SK-N-SH (cell line): ENCODE measurements around the gene PTBP2. TPM values are rescaled to one million over a fixed set of nuclear protein-coding genes. Genes with fewer than 3 reads are reported as not detected.

ENCODE experiments used
- CTCF ChIA-PET: fragments of 300-600, 350-600 bp; formaldehyde crosslinking; extraction: SDS; loops from one replicate; lab custom pipeline; 2021; lab: Yijun Ruan, JAX
- POLR2A ChIA-PET: fragments of 350-600 bp; sonication (Branson Sonifier 250); formaldehyde crosslinking; extraction: SDS; loops from one replicate; lab custom pipeline; 2020; ENCODE audit warnings: antibody characterized with exemption, inconsistent platforms; lab: Yijun Ruan, JAX
- DNase-seq: peaks from one replicate; pipeline ENCODE4 v3.0.0; 2012
- H2AFZ ChIP-seq: fragments of 200-600 bp; sonication (generic); 2 replicates; pipeline ENCODE4 v1.8.1; 2016; ENCODE audit warnings: antibody characterized with exemption, mild to moderate bottlenecking, low read depth
- H3F3A ChIP-seq: fragments of 200-600 bp; sonication (generic); replicated peaks from 2 replicates; pipeline ENCODE3; 2016; ENCODE audit warnings: antibody characterized with exemption, mild to moderate bottlenecking; ENCODE audit not compliant: insufficient read depth
- H3K27ac ChIP-seq, 2 experiments: fragments of 200-500 bp in 1 of 2; fragments of 200-600 bp in 1 of 2; sonication (Bioruptor generic) in 1 of 2; sonication (generic), shearing (Covaris generic) in 1 of 2; 2 replicates each; pipeline versions ENCODE4 v1.5.1 to v1.6.1; 2014 to 2016; ENCODE audit warnings: low read depth in 2 of 2, inconsistent platforms in 1 of 2, low read length in 1 of 2, mild to moderate bottlenecking in 1 of 2, mixed read lengths in 1 of 2
- H3K27me3 ChIP-seq: fragments of 200-600 bp; sonication (generic), shearing (Covaris generic); 2 replicates; pipeline ENCODE4 v1.6.1; 2016; ENCODE audit warnings: mixed run types; ENCODE audit not compliant: insufficient read depth
- H3K36me3 ChIP-seq, 2 experiments: fragments of 200-500 bp in 1 of 2; fragments of 200-600 bp in 1 of 2; sonication (Bioruptor generic) in 1 of 2; sonication (generic) in 1 of 2; replicated peaks in 1 of 2; 2 replicates each; pipeline versions ENCODE3 to v1.5.1; 2014 to 2016; ENCODE audit warnings: low read length in 1 of 2, mild to moderate bottlenecking in 1 of 2; ENCODE audit not compliant: insufficient read depth in 2 of 2, control insufficient read depth in 1 of 2
- H3K4me1 ChIP-seq, 2 experiments: fragments of 200-500 bp in 1 of 2; fragments of 200-600 bp in 1 of 2; sonication (Bioruptor generic) in 1 of 2; sonication (generic), shearing (Covaris generic) in 1 of 2; 2 replicates each; pipeline versions ENCODE4 v1.5.1 to v1.6.1; 2014 to 2016; ENCODE audit warnings: low read depth in 1 of 2, low read length in 1 of 2, mixed run types in 1 of 2; ENCODE audit not compliant: insufficient read depth in 2 of 2, control insufficient read depth in 1 of 2
- H3K4me2 ChIP-seq: fragments of 200-600 bp; sonication (generic), shearing (Covaris generic); 2 replicates; pipeline ENCODE4 v1.6.1; 2017; ENCODE audit warnings: mixed run types
- H3K4me3 ChIP-seq, 2 experiments: fragments of 200-500 bp in 1 of 2; fragments of 200-600 bp in 1 of 2; sonication (Bioruptor generic) in 1 of 2; sonication (generic), shearing (Covaris generic) in 1 of 2; 2 replicates each; pipeline versions ENCODE4 v1.5.1 to v1.8.1; 2014 to 2016; ENCODE audit warnings: low read depth in 2 of 2, inconsistent platforms in 1 of 2, low read length in 1 of 2, mild to moderate bottlenecking in 1 of 2, mixed read lengths in 1 of 2, moderate library complexity in 1 of 2
- H3K79me2 ChIP-seq: fragments of 200-600 bp; sonication (generic); 2 replicates; pipeline ENCODE4 v1.8.1; 2017; ENCODE audit warnings: mild to moderate bottlenecking; ENCODE audit not compliant: insufficient read depth
- H3K9ac ChIP-seq: fragments of 200-600 bp; sonication (generic); 2 replicates; pipeline ENCODE4 v1.6.1; 2017; ENCODE audit warnings: mixed run types
- H3K9me2 ChIP-seq: fragments of 200-600 bp; sonication (generic); 2 replicates; pipeline ENCODE4 v1.6.1; 2017; ENCODE audit warnings: mixed run types
- H3K9me3 ChIP-seq: fragments of 200-600 bp; sonication (generic); 2 replicates; pipeline ENCODE4 v1.6.1; 2017; ENCODE audit warnings: mixed run types, mild to moderate bottlenecking, moderate library complexity
- H4K20me1 ChIP-seq: fragments of 200-600 bp; sonication (generic); 2 replicates; pipeline ENCODE4 v1.6.1; 2017; ENCODE audit warnings: mild to moderate bottlenecking, mixed run types; ENCODE audit not compliant: insufficient read depth
- FOSL2 ChIP-seq: IDR thresholded peaks from 2 replicates; pipeline ENCODE4 v1.4.0; 2012; ENCODE audit warnings: low read depth, mild to moderate bottlenecking, moderate library complexity, borderline replicate concordance
- FOXJ3 ChIP-seq: sonication (generic); formaldehyde crosslinking; IDR thresholded peaks from 2 replicates; pipeline ENCODE4 v1.5.1; 2020; ENCODE audit warnings: mild to moderate bottlenecking, missing genetic modification reagents
- FOXM1 ChIP-seq: IDR thresholded peaks from 2 replicates; pipeline ENCODE4 v1.4.0; 2012; ENCODE audit warnings: low read depth, mild to moderate bottlenecking
- GABPA ChIP-seq: IDR thresholded peaks from 2 replicates; pipeline ENCODE4 v1.4.0; 2012; ENCODE audit warnings: low read depth, mild to moderate bottlenecking
- JUND ChIP-seq: IDR thresholded peaks from 2 replicates; pipeline ENCODE4 v1.4.0; 2012
- MEF2A ChIP-seq: IDR thresholded peaks from 2 replicates; pipeline ENCODE4 v1.4.0; 2012; ENCODE audit warnings: low read depth, borderline replicate concordance
- MXI1 ChIP-seq: IDR thresholded peaks from 2 replicates; pipeline ENCODE4 v1.6.1; 2012; ENCODE audit warnings: mild to moderate bottlenecking, low read depth, low read length, improper control_type of control experiment
- NRF1 ChIP-seq: IDR thresholded peaks from 2 replicates; pipeline ENCODE4 v1.6.1; 2012; ENCODE audit warnings: low read depth, mild to moderate bottlenecking, low read length
- POLR2AphosphoS5 ChIP-seq: IDR thresholded peaks from 2 replicates; pipeline ENCODE4 v1.6.1; 2012; ENCODE audit warnings: low read depth, low read length
- RAD21 ChIP-seq: IDR thresholded peaks from 2 replicates; pipeline ENCODE4 v1.6.1; 2012; ENCODE audit warnings: mild to moderate bottlenecking, low read length
- SIN3A ChIP-seq: IDR thresholded peaks from 2 replicates; pipeline ENCODE4 v1.6.1; 2012; ENCODE audit warnings: low read depth, mild to moderate bottlenecking, low read length, moderate library complexity, borderline replicate concordance
- TCF12 ChIP-seq: IDR thresholded peaks from 2 replicates; pipeline ENCODE4 v1.4.0; 2012
- YY1 ChIP-seq: IDR thresholded peaks from 2 replicates; pipeline ENCODE4 v1.4.0; 2012; ENCODE audit warnings: low read depth, mild to moderate bottlenecking
- WGBS: methylation state at CpG from one replicate; pipeline ENCODE4 v1.1.6; 2017; ENCODE audit warnings: low lambda C conversion rate; 5-methylcytosine and 5-hydroxymethylcytosine counted together
- polyA plus RNA-seq, 3 experiments: library from polyadenylated mRNA; depleted of rRNA; stranded (reverse); fragments of >200 nt; gene quantifications; 2 replicates each; pipeline ENCODE4 v1.2.3, GENCODE V29; 2012
- TF ChIP-seq, protein P1 (sequence below): IDR thresholded peaks from 2 replicates; pipeline ENCODE4 v1.6.1; 2012; ENCODE audit warnings: mild to moderate bottlenecking, low read depth, low read length, moderate library complexity
- TF ChIP-seq, protein P2 (sequence below): IDR thresholded peaks from 2 replicates; pipeline ENCODE4; 2012
- TF ChIP-seq, protein P3 (sequence below): fragments of 200-600 bp; sonication (generic); IDR thresholded peaks from 2 replicates; pipeline ENCODE4 v1.6.1; 2017; ENCODE audit warnings: antibody characterized with exemption, mild to moderate bottlenecking, moderate library complexity
- TF ChIP-seq, protein P4 (sequence below): fragments of 150-350 bp; IDR thresholded peaks from 2 replicates; pipeline ENCODE4 v1.6.1; 2016; ENCODE audit warnings: mild to moderate bottlenecking, low read depth, low read length
- TF ChIP-seq, protein P5 (sequence below): IDR thresholded peaks from 2 replicates; pipeline ENCODE4 v1.4.0; 2012; ENCODE audit warnings: low read depth, borderline replicate concordance

PTBP2 gene
- polyA plus RNA-seq, 1 of the 3 experiments (the other 2 are of a cell fraction): 7.3 TPM

DNA sequence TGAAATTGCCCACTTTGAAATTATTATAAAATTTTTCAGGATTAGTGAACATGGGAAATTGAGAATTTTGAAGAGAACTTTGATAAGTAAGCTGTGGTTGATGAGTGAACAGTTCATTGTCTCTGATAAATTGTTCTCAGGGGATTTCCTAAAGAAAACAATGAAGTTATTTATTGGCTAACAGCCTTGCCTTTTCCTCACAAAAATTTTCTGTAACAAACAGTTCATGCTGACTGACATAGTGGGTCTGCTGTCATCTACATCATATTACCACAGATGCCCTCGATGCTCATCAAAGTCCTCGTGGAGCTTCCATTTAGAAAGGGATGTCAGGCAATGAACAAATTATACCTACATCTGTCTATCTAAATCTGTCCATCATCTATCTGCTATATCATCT is 113.4 kb downstream of the PTBP2 start:
- CTCF ChIA-PET: interaction anchor here (0.7 kb wide), 1 partner anchor 750 kb away, joined by 3 read pairs; no protein-coding TSS in a partner anchor
- no peak overlapping the region for H2AFZ ChIP-seq
- H3F3A ChIP-seq: no peaks in the 10 kb centered on the region
- no peaks in the 10 kb centered on the region for H3K9me2 ChIP-seq
- no peaks in the 10 kb centered on the region for H4K20me1 ChIP-seq
- H3K4me2 ChIP-seq: no peak overlapping the region
- no peak overlapping the region for H3K9ac ChIP-seq
- no peak overlapping the region for H3K27ac ChIP-seq
- TF ChIP-seq YY1 (no peak), GABPA (no peak), POLR2AphosphoS5 (no peak), FOXM1 (no peak), MEF2A (no peak), FOXJ3 (no peak), SIN3A (no peak), NRF1 (no peak), MXI1 (no peak), TCF12 (no peak), RAD21 (no peak), FOSL2 (no peak), JUND (no peak)
- TF ChIP-seq, protein P1, sequence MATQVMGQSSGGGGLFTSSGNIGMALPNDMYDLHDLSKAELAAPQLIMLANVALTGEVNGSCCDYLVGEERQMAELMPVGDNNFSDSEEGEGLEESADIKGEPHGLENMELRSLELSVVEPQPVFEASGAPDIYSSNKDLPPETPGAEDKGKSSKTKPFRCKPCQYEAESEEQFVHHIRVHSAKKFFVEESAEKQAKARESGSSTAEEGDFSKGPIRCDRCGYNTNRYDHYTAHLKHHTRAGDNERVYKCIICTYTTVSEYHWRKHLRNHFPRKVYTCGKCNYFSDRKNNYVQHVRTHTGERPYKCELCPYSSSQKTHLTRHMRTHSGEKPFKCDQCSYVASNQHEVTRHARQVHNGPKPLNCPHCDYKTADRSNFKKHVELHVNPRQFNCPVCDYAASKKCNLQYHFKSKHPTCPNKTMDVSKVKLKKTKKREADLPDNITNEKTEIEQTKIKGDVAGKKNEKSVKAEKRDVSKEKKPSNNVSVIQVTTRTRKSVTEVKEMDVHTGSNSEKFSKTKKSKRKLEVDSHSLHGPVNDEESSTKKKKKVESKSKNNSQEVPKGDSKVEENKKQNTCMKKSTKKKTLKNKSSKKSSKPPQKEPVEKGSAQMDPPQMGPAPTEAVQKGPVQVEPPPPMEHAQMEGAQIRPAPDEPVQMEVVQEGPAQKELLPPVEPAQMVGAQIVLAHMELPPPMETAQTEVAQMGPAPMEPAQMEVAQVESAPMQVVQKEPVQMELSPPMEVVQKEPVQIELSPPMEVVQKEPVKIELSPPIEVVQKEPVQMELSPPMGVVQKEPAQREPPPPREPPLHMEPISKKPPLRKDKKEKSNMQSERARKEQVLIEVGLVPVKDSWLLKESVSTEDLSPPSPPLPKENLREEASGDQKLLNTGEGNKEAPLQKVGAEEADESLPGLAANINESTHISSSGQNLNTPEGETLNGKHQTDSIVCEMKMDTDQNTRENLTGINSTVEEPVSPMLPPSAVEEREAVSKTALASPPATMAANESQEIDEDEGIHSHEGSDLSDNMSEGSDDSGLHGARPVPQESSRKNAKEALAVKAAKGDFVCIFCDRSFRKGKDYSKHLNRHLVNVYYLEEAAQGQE: no peak
- TF ChIP-seq, protein P2, sequence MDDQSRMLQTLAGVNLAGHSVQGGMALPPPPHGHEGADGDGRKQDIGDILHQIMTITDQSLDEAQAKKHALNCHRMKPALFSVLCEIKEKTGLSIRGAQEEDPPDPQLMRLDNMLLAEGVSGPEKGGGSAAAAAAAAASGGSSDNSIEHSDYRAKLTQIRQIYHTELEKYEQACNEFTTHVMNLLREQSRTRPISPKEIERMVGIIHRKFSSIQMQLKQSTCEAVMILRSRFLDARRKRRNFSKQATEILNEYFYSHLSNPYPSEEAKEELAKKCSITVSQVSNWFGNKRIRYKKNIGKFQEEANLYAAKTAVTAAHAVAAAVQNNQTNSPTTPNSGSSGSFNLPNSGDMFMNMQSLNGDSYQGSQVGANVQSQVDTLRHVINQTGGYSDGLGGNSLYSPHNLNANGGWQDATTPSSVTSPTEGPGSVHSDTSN: no peak
- TF ChIP-seq, protein P3, sequence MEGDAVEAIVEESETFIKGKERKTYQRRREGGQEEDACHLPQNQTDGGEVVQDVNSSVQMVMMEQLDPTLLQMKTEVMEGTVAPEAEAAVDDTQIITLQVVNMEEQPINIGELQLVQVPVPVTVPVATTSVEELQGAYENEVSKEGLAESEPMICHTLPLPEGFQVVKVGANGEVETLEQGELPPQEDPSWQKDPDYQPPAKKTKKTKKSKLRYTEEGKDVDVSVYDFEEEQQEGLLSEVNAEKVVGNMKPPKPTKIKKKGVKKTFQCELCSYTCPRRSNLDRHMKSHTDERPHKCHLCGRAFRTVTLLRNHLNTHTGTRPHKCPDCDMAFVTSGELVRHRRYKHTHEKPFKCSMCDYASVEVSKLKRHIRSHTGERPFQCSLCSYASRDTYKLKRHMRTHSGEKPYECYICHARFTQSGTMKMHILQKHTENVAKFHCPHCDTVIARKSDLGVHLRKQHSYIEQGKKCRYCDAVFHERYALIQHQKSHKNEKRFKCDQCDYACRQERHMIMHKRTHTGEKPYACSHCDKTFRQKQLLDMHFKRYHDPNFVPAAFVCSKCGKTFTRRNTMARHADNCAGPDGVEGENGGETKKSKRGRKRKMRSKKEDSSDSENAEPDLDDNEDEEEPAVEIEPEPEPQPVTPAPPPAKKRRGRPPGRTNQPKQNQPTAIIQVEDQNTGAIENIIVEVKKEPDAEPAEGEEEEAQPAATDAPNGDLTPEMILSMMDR: no peak
- TF ChIP-seq, protein P4, sequence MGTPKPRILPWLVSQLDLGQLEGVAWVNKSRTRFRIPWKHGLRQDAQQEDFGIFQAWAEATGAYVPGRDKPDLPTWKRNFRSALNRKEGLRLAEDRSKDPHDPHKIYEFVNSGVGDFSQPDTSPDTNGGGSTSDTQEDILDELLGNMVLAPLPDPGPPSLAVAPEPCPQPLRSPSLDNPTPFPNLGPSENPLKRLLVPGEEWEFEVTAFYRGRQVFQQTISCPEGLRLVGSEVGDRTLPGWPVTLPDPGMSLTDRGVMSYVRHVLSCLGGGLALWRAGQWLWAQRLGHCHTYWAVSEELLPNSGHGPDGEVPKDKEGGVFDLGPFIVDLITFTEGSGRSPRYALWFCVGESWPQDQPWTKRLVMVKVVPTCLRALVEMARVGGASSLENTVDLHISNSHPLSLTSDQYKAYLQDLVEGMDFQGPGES: no peak
- TF ChIP-seq, protein P5, sequence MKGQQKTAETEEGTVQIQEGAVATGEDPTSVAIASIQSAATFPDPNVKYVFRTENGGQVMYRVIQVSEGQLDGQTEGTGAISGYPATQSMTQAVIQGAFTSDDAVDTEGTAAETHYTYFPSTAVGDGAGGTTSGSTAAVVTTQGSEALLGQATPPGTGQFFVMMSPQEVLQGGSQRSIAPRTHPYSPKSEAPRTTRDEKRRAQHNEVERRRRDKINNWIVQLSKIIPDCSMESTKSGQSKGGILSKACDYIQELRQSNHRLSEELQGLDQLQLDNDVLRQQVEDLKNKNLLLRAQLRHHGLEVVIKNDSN: no peak
- POLR2A ChIA-PET: no interaction called here
- 89% methylated on average over 2 of the region's 2 CpGs for WGBS
- no peaks in the 10 kb centered on the region for H3K79me2 ChIP-seq
- no peaks in the 10 kb centered on the region for H3K4me1 ChIP-seq
- no peak overlapping the region for H3K4me3 ChIP-seq
- H3K27me3 ChIP-seq: no peaks in the 10 kb centered on the region
- DNase-seq: no peak
- H3K9me3 ChIP-seq: no peaks in the 10 kb centered on the region
- H3K36me3 ChIP-seq: no peaks in the 10 kb centered on the region
